HG03558 (cell line): Measurements from ENCODE around the gene AKAP6.
"Not testable (repeated sequence)": the region's sequence is repeated elsewhere in the genome, so short reads cannot be mapped to it uniquely, and the experiment has no call there.

ENCODE experiments used
- ATAC-seq: cut with Tn5 transposase; IDR thresholded peaks from one replicate; pipeline ENCODE4 v1.9.1; 2021; ENCODE audit warnings: moderate number of reproducible peaks; ENCODE audit not compliant: unreplicated experiment; ENCODE audit errors: extremely low read depth

AKAP6 gene

GRCh38 chr14:32366256-32366879 lies 37.3 kb downstream of the AKAP6 start:
- ATAC-seq, result no peak

GRCh38 chr14:32366986-32367385 lies 37.9 kb downstream of the AKAP6 start:
- ATAC-seq, result no peak

GRCh38 chr14:32367516-32367915 lies 38.4 kb downstream of the AKAP6 start:
- ATAC-seq, result no peak

- ATAC-seq, result no peak
These were observed 39.0 kb downstream of the AKAP6 start for GRCh38 chr14:32368107-32368506.

- no peak for ATAC-seq
These were observed 41.6 kb downstream of the AKAP6 start for GRCh38 chr14:32370714-32371113.

GRCh38 chr14:32372154-32372553 lies 43.1 kb downstream of the AKAP6 start:
- ATAC-seq, result no peak

- not testable (repeated sequence) for ATAC-seq
These were observed 44.1 kb downstream of the AKAP6 start for GRCh38 chr14:32373174-32373573.

GRCh38 chr14:32374155-32374554 lies 45.1 kb downstream of the AKAP6 start:
- ATAC-seq, result no peak

- ATAC-seq, result no peak
These were observed 46.6 kb downstream of the AKAP6 start for GRCh38 chr14:32375663-32376062.

GRCh38 chr14:32377046-32377646 lies 48.0 kb downstream of the AKAP6 start:
- no peak for ATAC-seq

GRCh38 chr14:32378284-32378683 lies 49.2 kb downstream of the AKAP6 start:
- ATAC-seq, result no peak

- no peak for ATAC-seq
These were observed 50.3 kb downstream of the AKAP6 start for GRCh38 chr14:32379447-32379846.

- no peak for ATAC-seq
These were observed 52.8 kb downstream of the AKAP6 start for GRCh38 chr14:32381869-32382268.

- no peak for ATAC-seq
These were observed 53.6 kb downstream of the AKAP6 start for GRCh38 chr14:32382704-32383103.

- ATAC-seq, result no peak
These were observed 54.4 kb downstream of the AKAP6 start for GRCh38 chr14:32383364-32384009.

GRCh38 chr14:32384464-32384863 lies 55.4 kb downstream of the AKAP6 start:
- no peak for ATAC-seq

GRCh38 chr14:32387295-32387694 lies 58.2 kb downstream of the AKAP6 start:
- ATAC-seq, result not testable (repeated sequence)

GRCh38 chr14:32393119-32393518 lies 64.0 kb downstream of the AKAP6 start:
- ATAC-seq, result no peak

- no peak for ATAC-seq
These were observed 64.9 kb downstream of the AKAP6 start for GRCh38 chr14:32394038-32394437.

- no peak for ATAC-seq
These were observed 67.8 kb downstream of the AKAP6 start for GRCh38 chr14:32396885-32397284.

- no peak for ATAC-seq
These were observed 69.0 kb downstream of the AKAP6 start for GRCh38 chr14:32397861-32398640.
